IMR-90 (cell line): Measurements from ENCODE around the gene ERMN.

Experiments
- MAFK ChIP-seq: IDR thresholded peaks from 2 replicates; pipeline ENCODE4 v1.6.1; 2012; ENCODE audit warnings: low read depth, low read length, improper control_type of control experiment
- MAZ ChIP-seq: IDR thresholded peaks from 2 replicates; pipeline ENCODE4 v1.6.1; 2012; ENCODE audit warnings: low read depth, mild to moderate bottlenecking, low read length, improper control_type of control experiment, moderate library complexity, borderline replicate concordance
- MXI1 ChIP-seq: IDR thresholded peaks from 2 replicates; pipeline ENCODE4 v1.6.1; 2012; ENCODE audit warnings: low read depth, mild to moderate bottlenecking, low read length, moderate library complexity, borderline replicate concordance
- POLR2A ChIP-seq: IDR thresholded peaks from 2 replicates; pipeline ENCODE4 v1.6.1; 2012; ENCODE audit warnings: mild to moderate bottlenecking, low read depth, low read length
- RAD21 ChIP-seq: IDR thresholded peaks from 2 replicates; pipeline ENCODE4 v1.6.1; 2012; ENCODE audit warnings: low read length, improper control_type of control experiment
- RCOR1 ChIP-seq: IDR thresholded peaks from 2 replicates; pipeline ENCODE4 v1.6.1; 2012; ENCODE audit warnings: mild to moderate bottlenecking, low read length, improper control_type of control experiment; ENCODE audit not compliant: insufficient replicate concordance
- SMC3 ChIP-seq: fragments of 150-350 bp; IDR thresholded peaks from 2 replicates; pipeline ENCODE4 v1.6.1; 2016; ENCODE audit warnings: low read depth, mild to moderate bottlenecking, antibody characterized with exemption, low read length, moderate library complexity
- TF ChIP-seq, protein P1 (sequence below): conservative IDR thresholded peaks from 2 replicates; pipeline ENCODE4 v1.5.1; 2012; ENCODE audit warnings: mild to moderate bottlenecking, low read depth, low read length, improper control_type of control experiment
- TF ChIP-seq, protein P2 (sequence below): fragments of 150-350 bp; IDR thresholded peaks from 2 replicates; pipeline ENCODE4 v1.6.1; 2017; ENCODE audit warnings: mild to moderate bottlenecking, antibody characterized with exemption, low read length, low read depth
- TF ChIP-seq, protein P3 (sequence below): fragments of 150-350 bp; IDR thresholded peaks from 2 replicates; pipeline ENCODE4 v1.6.1; 2016; ENCODE audit warnings: low read depth, mild to moderate bottlenecking, low read length, moderate library complexity, borderline replicate concordance

DNA sequence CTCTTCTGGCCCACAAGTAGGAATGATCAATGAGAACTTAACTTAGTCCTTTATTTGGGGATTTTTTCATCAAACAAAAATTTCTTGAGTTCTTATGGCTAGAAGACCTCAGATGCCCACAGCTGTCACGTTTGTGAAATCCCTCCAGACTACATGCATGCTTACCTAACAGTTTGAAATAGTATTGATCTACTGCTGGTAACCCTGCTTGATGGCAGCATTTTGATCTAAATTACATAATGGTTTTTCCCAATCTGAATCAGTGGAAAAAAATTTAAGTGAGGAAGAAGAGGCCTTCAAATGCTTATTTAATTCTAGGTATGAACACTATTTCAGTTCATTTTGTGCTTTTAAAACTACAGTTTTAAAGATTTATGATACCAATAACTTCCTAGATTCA lies 13.9 kb downstream of the ERMN start:
- TF ChIP-seq, protein P1, sequence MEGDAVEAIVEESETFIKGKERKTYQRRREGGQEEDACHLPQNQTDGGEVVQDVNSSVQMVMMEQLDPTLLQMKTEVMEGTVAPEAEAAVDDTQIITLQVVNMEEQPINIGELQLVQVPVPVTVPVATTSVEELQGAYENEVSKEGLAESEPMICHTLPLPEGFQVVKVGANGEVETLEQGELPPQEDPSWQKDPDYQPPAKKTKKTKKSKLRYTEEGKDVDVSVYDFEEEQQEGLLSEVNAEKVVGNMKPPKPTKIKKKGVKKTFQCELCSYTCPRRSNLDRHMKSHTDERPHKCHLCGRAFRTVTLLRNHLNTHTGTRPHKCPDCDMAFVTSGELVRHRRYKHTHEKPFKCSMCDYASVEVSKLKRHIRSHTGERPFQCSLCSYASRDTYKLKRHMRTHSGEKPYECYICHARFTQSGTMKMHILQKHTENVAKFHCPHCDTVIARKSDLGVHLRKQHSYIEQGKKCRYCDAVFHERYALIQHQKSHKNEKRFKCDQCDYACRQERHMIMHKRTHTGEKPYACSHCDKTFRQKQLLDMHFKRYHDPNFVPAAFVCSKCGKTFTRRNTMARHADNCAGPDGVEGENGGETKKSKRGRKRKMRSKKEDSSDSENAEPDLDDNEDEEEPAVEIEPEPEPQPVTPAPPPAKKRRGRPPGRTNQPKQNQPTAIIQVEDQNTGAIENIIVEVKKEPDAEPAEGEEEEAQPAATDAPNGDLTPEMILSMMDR: no peak
- TF ChIP-seq MAZ: no peak
- TF ChIP-seq RCOR1: no peak
- TF ChIP-seq SMC3: no peak
- TF ChIP-seq, protein P2, sequence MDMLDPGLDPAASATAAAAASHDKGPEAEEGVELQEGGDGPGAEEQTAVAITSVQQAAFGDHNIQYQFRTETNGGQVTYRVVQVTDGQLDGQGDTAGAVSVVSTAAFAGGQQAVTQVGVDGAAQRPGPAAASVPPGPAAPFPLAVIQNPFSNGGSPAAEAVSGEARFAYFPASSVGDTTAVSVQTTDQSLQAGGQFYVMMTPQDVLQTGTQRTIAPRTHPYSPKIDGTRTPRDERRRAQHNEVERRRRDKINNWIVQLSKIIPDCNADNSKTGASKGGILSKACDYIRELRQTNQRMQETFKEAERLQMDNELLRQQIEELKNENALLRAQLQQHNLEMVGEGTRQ: no peak
- no peak for TF ChIP-seq RAD21
- TF ChIP-seq POLR2A: no peak
- TF ChIP-seq, protein P3, sequence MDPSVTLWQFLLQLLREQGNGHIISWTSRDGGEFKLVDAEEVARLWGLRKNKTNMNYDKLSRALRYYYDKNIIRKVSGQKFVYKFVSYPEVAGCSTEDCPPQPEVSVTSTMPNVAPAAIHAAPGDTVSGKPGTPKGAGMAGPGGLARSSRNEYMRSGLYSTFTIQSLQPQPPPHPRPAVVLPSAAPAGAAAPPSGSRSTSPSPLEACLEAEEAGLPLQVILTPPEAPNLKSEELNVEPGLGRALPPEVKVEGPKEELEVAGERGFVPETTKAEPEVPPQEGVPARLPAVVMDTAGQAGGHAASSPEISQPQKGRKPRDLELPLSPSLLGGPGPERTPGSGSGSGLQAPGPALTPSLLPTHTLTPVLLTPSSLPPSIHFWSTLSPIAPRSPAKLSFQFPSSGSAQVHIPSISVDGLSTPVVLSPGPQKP: no peak
- TF ChIP-seq MXI1: no peak
- TF ChIP-seq MAFK: no peak
